Upper lobe of left lung (tissue), 4 donors: Measurements from ENCODE around the gene DYNC1I2.

Source experiments
- POLR2AphosphoS5 ChIP-seq, 2 donors: sonication (generic); formaldehyde crosslinking; IDR thresholded peaks; one replicate each; pipeline ENCODE4 v1.5.1; 2017; ENCODE audit warnings: antibody characterized with exemption in 2 of 2
- TF ChIP-seq, protein P1 (sequence below), 6 experiments: fragments of 450-650 bp in 4 of 6; fragments of 200-600 bp in 2 of 6; sonication (generic) in 2 of 6; IDR thresholded peaks; one replicate each; pipeline ENCODE4 v1.5.1; 2016 to 2019; ENCODE audit warnings: antibody characterized with exemption in 6 of 6

DNA sequence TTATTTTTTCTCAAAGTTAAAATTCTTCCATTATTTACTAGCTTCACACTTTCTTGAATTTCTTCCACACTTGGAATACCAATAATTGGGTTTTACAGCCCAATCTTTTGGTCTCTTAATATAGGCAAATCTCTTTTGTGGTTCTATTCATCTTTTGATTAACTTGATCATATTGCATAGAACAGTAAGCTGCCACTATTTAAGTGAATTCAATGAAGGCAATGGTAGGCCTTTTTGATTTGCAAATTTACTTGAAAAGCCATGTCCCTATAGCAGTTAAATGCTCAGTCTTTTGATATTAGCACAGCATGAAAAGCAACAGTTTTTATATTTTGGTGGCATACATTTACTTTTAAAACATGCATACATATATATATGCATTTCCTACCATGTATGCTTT lies 20.2 kb upstream of the DYNC1I2 start:
- TF ChIP-seq, protein P1, sequence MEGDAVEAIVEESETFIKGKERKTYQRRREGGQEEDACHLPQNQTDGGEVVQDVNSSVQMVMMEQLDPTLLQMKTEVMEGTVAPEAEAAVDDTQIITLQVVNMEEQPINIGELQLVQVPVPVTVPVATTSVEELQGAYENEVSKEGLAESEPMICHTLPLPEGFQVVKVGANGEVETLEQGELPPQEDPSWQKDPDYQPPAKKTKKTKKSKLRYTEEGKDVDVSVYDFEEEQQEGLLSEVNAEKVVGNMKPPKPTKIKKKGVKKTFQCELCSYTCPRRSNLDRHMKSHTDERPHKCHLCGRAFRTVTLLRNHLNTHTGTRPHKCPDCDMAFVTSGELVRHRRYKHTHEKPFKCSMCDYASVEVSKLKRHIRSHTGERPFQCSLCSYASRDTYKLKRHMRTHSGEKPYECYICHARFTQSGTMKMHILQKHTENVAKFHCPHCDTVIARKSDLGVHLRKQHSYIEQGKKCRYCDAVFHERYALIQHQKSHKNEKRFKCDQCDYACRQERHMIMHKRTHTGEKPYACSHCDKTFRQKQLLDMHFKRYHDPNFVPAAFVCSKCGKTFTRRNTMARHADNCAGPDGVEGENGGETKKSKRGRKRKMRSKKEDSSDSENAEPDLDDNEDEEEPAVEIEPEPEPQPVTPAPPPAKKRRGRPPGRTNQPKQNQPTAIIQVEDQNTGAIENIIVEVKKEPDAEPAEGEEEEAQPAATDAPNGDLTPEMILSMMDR (IDR thresholded peaks at IDR 0.05): no peak
- TF ChIP-seq POLR2AphosphoS5 (IDR thresholded peaks at IDR 0.05): no peak
